Endothelial cell of umbilical vein (primary cell): ENCODE measurements around the gene DHX35. TPM values are rescaled to one million over a fixed set of nuclear protein-coding genes. Genes with fewer than 3 reads are reported as not detected.

Experiments used
- BruUV-seq: library from RNA; stranded (reverse); fragments of 400-500 nt; replicated peaks from 2 replicates; lab custom pipeline; 2021; lab: Mats Ljungman, UMichigan
- CTCF ChIA-PET: fragments of 300-600, 350-600 bp; sonication (Branson Sonifier 250); formaldehyde crosslinking; loops from one replicate; lab custom pipeline; 2021; ENCODE audit warnings: antibody characterized with exemption, inconsistent platforms; lab: Charles Lee
- POLR2A ChIA-PET: fragments of 300-600, 350-600 bp; sonication (Branson Sonifier 250); formaldehyde crosslinking; loops from one replicate; lab custom pipeline; 2021; ENCODE audit warnings: antibody characterized with exemption, inconsistent platforms; lab: Charles Lee
- DNase-seq: peaks from one replicate; pipeline ENCODE4 v3.0.0-alpha.2; 2011; ENCODE audit warnings: low read depth, low spot score
- FAIRE-seq: peaks from 2 replicates; lab custom pipeline; 2011; peaks lifted over from hg19 to GRCh38; lab: Jason Lieb, UNC
- H2AFZ ChIP-seq: 2 replicates; pipeline ENCODE4 v1.6.0; 2012; ENCODE audit warnings: low read depth, low read length, control low read depth, inconsistent platforms
- H3K27ac ChIP-seq: 2 replicates; pipeline ENCODE4 v1.5.1; 2011; ENCODE audit warnings: low read depth, mild to moderate bottlenecking, control low read depth, low read length, moderate library complexity; ENCODE audit not compliant: insufficient read depth
- H3K27me3 ChIP-seq, 2 experiments: 2 replicates each; pipeline versions ENCODE4 v1.6.0 to v1.6.1; 2011; ENCODE audit warnings: low read length in 2 of 2, mixed read lengths in 1 of 2; ENCODE audit not compliant: control insufficient read depth in 2 of 2, insufficient read depth in 2 of 2
- H3K36me3 ChIP-seq, 2 experiments: 2 replicates in 1 of 2; 3 replicates in 1 of 2; pipeline ENCODE4 v1.5.1; 2011; ENCODE audit warnings: low read length in 2 of 2, mild to moderate bottlenecking in 1 of 2, moderate library complexity in 1 of 2; ENCODE audit not compliant: control insufficient read depth in 2 of 2, insufficient read depth in 2 of 2; ENCODE audit errors: extremely low read depth in 1 of 2
- H3K4me1 ChIP-seq: 3 replicates; pipeline ENCODE4 v1.5.1; 2011; ENCODE audit warnings: mild to moderate bottlenecking, low read length; ENCODE audit not compliant: control insufficient read depth, insufficient read depth; ENCODE audit errors: extremely low read depth
- H3K4me2 ChIP-seq: 2 replicates; pipeline ENCODE4 v1.6.1; 2011; ENCODE audit warnings: low read length, control low read depth, mixed read lengths; ENCODE audit not compliant: insufficient read depth
- H3K4me3 ChIP-seq, 3 experiments: fragments of 200-600 bp in 1 of 3; sonication (generic), shearing (Covaris generic) in 1 of 3; replicated peaks in 1 of 3; 2 replicates each; pipeline ENCODE4 v1.5.1; 2011 to 2016; ENCODE audit warnings: control low read depth in 3 of 3, low read length in 3 of 3, mild to moderate bottlenecking in 2 of 3, inconsistent platforms in 1 of 3, low read depth in 1 of 3, moderate library complexity in 1 of 3; ENCODE audit not compliant: insufficient read depth in 1 of 3
- H3K79me2 ChIP-seq: 2 replicates; pipeline ENCODE4 v1.6.0; 2012; ENCODE audit warnings: low read length, inconsistent platforms; ENCODE audit not compliant: control insufficient read depth, insufficient read depth
- H3K9ac ChIP-seq: replicated peaks from 2 replicates; pipeline ENCODE3; 2011; ENCODE audit warnings: low read length, control low read depth; ENCODE audit not compliant: insufficient read depth; ENCODE audit errors: extremely low read depth
- H3K9me1 ChIP-seq: replicated peaks from 3 replicates; pipeline ENCODE4 v1.6.0; 2011; ENCODE audit warnings: mild to moderate bottlenecking, low read length; ENCODE audit not compliant: control insufficient read depth, insufficient read depth; ENCODE audit errors: extremely low read depth
- H3K9me3 ChIP-seq: replicated peaks from 2 replicates; pipeline ENCODE4 v1.5.1; 2012; ENCODE audit warnings: low read length, inconsistent platforms; ENCODE audit not compliant: control insufficient read depth, insufficient read depth
- H4K20me1 ChIP-seq: replicated peaks from 2 replicates; pipeline ENCODE3; 2011; ENCODE audit warnings: mild to moderate bottlenecking, low read length; ENCODE audit not compliant: control insufficient read depth, insufficient read depth; ENCODE audit errors: extremely low read depth
- GATA2 ChIP-seq: IDR thresholded peaks from 2 replicates; pipeline ENCODE4 v1.7.0; 2011; ENCODE audit warnings: low read depth, mild to moderate bottlenecking, moderate library complexity, mixed read lengths, low read length; ENCODE audit not compliant: insufficient read length, insufficient read depth
- JUN ChIP-seq: IDR thresholded peaks from 2 replicates; pipeline ENCODE4 v1.6.1; 2011; ENCODE audit warnings: borderline replicate concordance, low read depth; ENCODE audit not compliant: insufficient read length, insufficient read depth
- dilution Hi-C: fragments of 300-500 bp; cut with MboI; formaldehyde crosslinking; loops from one replicate; pipeline ENCODE4 v1.15.0; 2019; ENCODE audit warnings: low sequenced_read_pairs; ENCODE audit not compliant: extremely low pct_ligation_motif_present
- intact Hi-C: fragments of 100-400 bp; cut with micrococcal nuclease; formaldehyde crosslinking; loops from one replicate; pipeline ENCODE4 v1.10.0; 2022
- polyA plus RNA-seq, 4 experiments: library from polyadenylated mRNA; depleted of rRNA in 3 of 4; stranded (reverse) in 3 of 4; unstranded in 1 of 4; fragments of >200 nt; gene quantifications; 2 replicates each; pipeline versions ENCODE4 v1.2.1 to v1.2.3, GENCODE V29; 2011 to 2012; ENCODE audit warnings: missing spikeins in 1 of 4
- total RNA-seq: library from RNA; stranded (reverse); gene quantifications from 2 replicates; pipeline ENCODE4 v1.2.3, GENCODE V29; 2021
- TF ChIP-seq, protein P1 (sequence below), 2 donors: IDR thresholded peaks; 1 replicate in 1 of 2; 2 replicates in 1 of 2; pipeline ENCODE4 v1.5.1; 2011; ENCODE audit warnings: low read length in 2 of 2, mild to moderate bottlenecking in 2 of 2, moderate library complexity in 2 of 2, control low read depth in 1 of 2, inconsistent platforms in 1 of 2, low read depth in 1 of 2; ENCODE audit not compliant: insufficient read depth in 1 of 2; ENCODE audit errors: extremely low read depth in 1 of 2

DHX35 gene
- total and polyA plus RNA-seq, 2 donors (not counting 3 experiments of a cell fraction or from before 2014, with no cell fraction given): 10.0 to 13.0 TPM

DNA sequence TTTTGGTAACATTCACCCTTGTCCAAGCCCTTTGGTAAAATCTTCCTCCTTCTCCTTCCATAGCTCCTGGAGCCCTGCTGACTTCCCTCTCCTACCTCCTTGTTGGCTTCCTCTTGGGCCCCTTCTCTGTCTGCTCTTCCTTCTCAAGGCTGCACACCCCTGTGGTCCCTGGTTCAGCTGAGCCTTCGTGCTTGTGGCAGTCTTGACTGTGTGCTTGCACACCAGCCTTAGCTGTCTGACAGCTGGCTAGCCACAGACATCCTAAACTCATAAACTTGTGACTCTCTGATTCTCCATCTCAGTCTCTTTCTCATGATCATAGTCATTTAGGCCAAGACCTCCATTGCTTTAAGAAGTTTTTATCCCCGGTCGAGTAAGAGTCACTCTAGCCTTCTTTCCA is 37.1 kb downstream of the DHX35 start:
- Histone ChIP-seq H3K9me1 (no peaks in the 10 kb centered on the region), H3K9me3 (no peaks in the 10 kb centered on the region), H3K9ac (no peak overlapping the region), H3K79me2 (no peaks in the 10 kb centered on the region), H4K20me1 (no peaks in the 10 kb centered on the region), H3K4me2 (no peak overlapping the region), H3K4me1 (no peaks in the 10 kb centered on the region), H3K27me3 (no peaks in the 10 kb centered on the region), H3K36me3 (peaks cover 7 to 8% of the 10 kb centered on the region in 2 experiments), H3K27ac (no peak overlapping the region), H2AFZ (no peak overlapping the region), H3K4me3 (no peak overlapping the region)
- dilution Hi-C loops: no loop called here
- intact Hi-C loops: no loop called here
- CTCF ChIA-PET: interaction anchor here (1.2 to 1.9 kb wide), 3 partner anchors 14 to 24 kb away, joined by 3 to 4 read pairs (median 4); no protein-coding TSS in a partner anchor
- TF ChIP-seq, protein P1, sequence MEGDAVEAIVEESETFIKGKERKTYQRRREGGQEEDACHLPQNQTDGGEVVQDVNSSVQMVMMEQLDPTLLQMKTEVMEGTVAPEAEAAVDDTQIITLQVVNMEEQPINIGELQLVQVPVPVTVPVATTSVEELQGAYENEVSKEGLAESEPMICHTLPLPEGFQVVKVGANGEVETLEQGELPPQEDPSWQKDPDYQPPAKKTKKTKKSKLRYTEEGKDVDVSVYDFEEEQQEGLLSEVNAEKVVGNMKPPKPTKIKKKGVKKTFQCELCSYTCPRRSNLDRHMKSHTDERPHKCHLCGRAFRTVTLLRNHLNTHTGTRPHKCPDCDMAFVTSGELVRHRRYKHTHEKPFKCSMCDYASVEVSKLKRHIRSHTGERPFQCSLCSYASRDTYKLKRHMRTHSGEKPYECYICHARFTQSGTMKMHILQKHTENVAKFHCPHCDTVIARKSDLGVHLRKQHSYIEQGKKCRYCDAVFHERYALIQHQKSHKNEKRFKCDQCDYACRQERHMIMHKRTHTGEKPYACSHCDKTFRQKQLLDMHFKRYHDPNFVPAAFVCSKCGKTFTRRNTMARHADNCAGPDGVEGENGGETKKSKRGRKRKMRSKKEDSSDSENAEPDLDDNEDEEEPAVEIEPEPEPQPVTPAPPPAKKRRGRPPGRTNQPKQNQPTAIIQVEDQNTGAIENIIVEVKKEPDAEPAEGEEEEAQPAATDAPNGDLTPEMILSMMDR (IDR thresholded peaks at IDR 0.05; ENCODE audit: extremely low read depth in 1 of 2, insufficient read depth in 1 of 2, low read depth in 1 of 2, low read length in 2 of 2): no peak
- TF ChIP-seq GATA2: no peak
- no peak for TF ChIP-seq JUN
- POLR2A ChIA-PET: interaction anchor here (0.7 kb wide), 1 partner anchor 1989 kb away, joined by 3 read pairs; no protein-coding TSS in a partner anchor
- no peak for DNase-seq
- no TSS peak for BruUV-seq
- FAIRE-seq: no peak
